C4-2B (cell line): ENCODE measurements around the gene PRTG.

Experiments used
- ZFX ChIP-seq: fragments of 450-650 bp; IDR thresholded peaks from 2 replicates; pipeline ENCODE4 v1.6.1; 2017
- TF ChIP-seq, protein P1 (sequence below): fragments of 450-650 bp; conservative IDR thresholded peaks from 2 replicates; pipeline ENCODE4 v1.5.1; 2017; ENCODE audit warnings: mild to moderate bottlenecking

DNA sequence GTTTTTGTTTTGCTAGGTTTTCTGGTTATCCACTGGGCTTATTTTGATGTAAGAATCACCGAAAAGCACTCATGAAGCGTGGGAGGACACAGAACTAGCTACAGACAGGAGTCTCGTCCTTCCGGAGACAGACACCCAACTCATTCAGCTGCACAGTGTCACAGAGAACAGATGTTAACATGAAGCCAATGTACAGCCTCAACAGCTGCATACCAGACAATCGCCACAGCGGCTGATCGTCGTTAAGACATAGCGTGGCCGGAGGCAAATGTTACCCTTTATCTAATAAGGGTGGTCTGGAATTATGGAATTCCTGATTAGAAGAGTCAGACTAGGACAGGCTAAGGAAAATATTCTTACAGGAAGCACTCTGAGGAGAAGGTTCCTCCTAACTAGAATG lies 153.7 kb downstream of the PRTG start:
- TF ChIP-seq, protein P1, sequence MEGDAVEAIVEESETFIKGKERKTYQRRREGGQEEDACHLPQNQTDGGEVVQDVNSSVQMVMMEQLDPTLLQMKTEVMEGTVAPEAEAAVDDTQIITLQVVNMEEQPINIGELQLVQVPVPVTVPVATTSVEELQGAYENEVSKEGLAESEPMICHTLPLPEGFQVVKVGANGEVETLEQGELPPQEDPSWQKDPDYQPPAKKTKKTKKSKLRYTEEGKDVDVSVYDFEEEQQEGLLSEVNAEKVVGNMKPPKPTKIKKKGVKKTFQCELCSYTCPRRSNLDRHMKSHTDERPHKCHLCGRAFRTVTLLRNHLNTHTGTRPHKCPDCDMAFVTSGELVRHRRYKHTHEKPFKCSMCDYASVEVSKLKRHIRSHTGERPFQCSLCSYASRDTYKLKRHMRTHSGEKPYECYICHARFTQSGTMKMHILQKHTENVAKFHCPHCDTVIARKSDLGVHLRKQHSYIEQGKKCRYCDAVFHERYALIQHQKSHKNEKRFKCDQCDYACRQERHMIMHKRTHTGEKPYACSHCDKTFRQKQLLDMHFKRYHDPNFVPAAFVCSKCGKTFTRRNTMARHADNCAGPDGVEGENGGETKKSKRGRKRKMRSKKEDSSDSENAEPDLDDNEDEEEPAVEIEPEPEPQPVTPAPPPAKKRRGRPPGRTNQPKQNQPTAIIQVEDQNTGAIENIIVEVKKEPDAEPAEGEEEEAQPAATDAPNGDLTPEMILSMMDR: no peak
- no peak for TF ChIP-seq ZFX
